KG1 (cell line): ENCODE results near the gene GABRR2.
A peak's percentile ranks its signal among the peaks of the same experiment; 100 is the strongest.

Source experiments
- DNase-seq: peaks from one replicate; lab custom pipeline; 2025; lab: John Stamatoyannopoulos, UW

The GABRR2 gene

DNA sequence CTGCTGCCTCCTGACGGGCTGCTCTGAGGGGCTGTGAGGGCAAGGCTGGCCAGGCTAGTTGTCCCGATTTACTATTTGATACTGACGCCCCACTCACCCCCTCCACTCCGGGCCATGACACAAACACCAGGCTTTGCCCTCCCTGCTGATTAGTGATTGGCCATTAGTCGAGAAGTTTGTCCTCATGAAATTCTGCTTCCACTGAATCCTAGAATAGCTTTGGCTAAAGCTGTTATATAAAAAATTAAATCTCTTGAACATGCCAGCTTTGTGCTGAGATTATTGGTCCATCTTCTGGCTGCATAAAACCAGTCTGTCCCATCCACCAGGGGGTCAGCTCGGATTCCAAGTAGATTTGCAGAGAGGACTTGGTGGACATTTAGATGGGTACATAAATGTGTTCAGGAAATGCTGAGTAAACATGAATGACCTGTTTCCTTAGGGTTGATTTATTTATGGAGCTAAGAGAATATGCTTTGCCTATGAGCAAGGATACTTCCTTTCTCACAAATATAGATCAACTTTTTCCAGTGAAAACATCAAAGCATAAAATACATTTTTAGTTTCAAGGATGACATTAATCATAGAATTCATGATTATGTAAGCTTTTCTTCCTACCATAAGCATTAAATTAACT lies at the start of gene GABRR2:
GABRR2 (minus strand) TSS at position 51 of the 637 bp plus-strand sequence. CDS start 134 bp downstream, outside the sequence.
- no peak for DNase-seq

DNA sequence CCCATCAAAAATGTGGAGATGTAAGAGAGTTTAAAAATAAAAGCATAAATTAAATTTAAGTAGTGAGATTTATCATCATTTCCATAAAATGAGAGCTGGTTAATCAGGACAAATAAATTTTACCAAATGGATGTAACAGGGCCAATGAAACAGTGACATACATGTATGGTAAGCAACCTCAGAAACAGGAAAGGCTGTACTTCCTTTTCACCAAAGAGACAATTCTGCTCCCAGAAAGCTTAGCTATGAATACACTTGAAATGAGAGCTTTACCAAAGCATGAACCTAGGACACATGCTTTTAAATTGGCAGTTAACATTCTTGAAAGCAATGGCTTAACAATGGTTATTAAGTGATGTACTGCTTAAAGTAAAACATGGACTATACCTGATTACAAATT lies 49.5 kb upstream of the GABRR2 start:
- DNase-seq = no peak

DNA sequence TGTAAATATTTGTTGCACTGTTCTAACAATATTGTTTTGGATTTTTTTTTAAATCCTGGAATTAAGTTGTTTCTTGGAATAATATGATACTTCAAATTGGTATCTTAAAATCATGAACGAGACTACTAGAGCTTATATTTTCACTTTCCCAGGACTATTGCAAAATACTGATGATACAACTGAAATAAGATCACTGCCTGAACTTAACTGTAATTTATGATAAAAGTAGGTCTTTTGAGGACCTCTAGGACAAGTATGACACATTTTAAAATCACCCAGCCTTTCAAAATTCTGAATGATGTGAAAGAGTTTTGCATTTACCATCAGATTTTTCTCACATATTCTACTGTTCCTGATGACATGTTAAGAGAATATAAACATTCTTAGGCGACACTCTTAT lies 46.1 kb upstream of the GABRR2 start:
- DNase-seq = no peak

GRCh38 chr6:89360415-89360999 lies 45.4 kb upstream of the GABRR2 start:
- DNase-seq = no peak

DNA sequence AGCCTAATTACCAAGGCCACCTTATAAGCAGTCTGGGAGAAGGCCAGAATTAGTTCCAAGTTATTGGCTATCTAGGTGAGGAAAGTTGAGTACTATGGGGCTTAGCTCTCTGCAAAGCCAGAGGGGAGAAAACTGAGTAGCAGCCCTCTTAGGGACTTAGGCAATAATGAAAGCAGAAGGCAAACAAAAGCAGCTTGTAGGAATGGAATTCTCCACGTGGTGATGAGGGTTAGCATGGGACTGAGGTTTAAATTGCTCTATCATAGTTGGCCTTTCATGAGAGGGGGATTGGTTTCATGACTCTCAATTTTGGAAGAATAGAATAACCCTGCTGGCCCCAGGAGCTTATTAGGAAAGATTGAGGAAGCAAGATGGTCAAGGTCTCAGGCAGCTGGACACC lies 44.5 kb upstream of the GABRR2 start:
- DNase-seq = no peak

DNA sequence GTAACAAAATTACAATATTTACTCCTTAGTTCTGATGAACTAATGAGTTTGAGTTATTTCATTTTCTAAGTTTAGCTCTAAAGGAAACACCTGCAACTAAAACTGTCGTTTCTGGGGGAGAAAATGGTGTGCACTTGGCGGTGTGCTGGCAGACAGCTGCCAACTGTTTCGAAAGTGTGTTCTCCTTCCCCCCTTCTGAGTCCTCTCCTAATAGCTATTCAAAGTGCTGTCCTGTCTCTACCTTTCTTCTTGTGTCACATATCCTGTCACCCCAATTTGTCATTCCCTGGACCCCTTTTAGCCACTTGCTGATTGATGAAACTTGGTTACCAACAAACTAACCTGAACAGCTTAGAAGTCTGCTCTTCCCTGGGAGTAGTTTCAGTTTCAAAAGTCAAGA lies 42.3 kb upstream of the GABRR2 start:
- peak; percentile 68 for DNase-seq

GRCh38 chr6:89356642-89357170 lies 41.6 kb upstream of the GABRR2 start:
- no peak for DNase-seq

- no peak for DNase-seq
Measured at GRCh38 chr6:89355511-89356194, 40.6 kb upstream of the GABRR2 start.

DNA sequence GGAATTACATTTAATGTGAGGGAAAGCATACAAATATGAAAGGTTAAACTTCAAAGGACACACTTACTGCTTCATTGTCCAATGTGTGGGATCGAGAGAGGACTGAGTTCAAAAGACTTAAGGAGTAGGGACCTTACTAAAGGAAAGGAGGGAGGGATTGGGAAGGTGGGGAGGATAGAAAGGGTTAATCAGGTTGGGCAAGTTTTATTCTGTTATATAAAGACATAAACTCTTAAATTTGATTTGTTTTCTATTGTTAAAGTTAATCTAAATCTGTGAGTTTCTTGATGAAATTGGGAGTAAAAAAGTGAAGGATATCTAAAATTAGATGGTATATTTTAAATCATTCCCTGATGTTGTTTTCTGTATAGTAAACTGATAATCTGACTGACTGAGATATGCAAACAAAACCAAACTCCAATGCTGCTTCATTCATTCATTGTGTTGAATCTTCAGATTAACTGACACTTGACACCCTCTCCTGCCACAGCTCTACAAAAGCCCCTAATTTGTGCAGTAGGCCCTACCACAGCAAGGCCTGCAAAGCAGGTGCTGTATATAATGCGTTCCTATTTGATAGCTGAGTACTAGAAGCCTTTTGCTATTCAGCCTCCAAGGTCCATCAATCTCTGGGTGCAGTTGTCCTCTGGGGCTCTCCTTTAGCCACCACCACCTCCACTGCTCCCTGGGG lies 38.7 kb upstream of the GABRR2 start:
- DNase-seq = no peak

GRCh38 chr6:89353118-89353556 lies 38.0 kb upstream of the GABRR2 start:
- DNase-seq = no peak

GRCh38 chr6:89352278-89353117 lies 37.4 kb upstream of the GABRR2 start, which contains the start of gene UBE2J1:
TSS of gene UBE2J1 (minus strand) at chr6:89352722. CDS start at chr6:89352569, 153 bp downstream.
- peak; percentile 51 for DNase-seq

GRCh38 chr6:89351671-89352277 lies 36.7 kb upstream of the GABRR2 start:
- DNase-seq = no peak

GRCh38 chr6:89350281-89350966 lies 35.3 kb upstream of the GABRR2 start:
- DNase-seq = peak; percentile 16

DNA sequence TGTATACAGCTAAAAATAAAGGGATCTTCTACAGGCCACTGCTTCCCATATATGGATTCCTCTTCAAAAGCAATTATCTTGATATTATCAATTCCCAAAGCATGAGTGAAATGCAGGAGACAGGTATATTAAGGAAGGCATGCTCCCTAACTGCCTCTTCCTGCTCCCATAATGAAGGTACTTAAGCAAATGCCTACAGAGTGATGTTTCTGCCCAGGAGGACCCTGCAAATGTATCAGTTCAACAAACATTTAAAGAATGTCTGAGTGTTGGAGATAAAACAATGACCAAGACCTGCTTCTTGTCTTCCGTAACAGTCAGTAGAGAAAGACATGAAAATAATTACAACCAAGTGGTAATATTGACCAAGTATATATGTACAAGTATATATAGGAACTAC lies 33.3 kb upstream of the GABRR2 start:
- DNase-seq = no peak

- DNase-seq = no peak
Measured at GRCh38 chr6:89347825-89348224, 32.7 kb upstream of the GABRR2 start.

- DNase-seq = no peak
Measured at GRCh38 chr6:89346433-89346832, 31.3 kb upstream of the GABRR2 start.

GRCh38 chr6:89339565-89339964 lies 24.5 kb upstream of the GABRR2 start:
- DNase-seq = no peak

- DNase-seq = no peak
Measured at GRCh38 chr6:89335164-89335563, 20.1 kb upstream of the GABRR2 start.

DNA sequence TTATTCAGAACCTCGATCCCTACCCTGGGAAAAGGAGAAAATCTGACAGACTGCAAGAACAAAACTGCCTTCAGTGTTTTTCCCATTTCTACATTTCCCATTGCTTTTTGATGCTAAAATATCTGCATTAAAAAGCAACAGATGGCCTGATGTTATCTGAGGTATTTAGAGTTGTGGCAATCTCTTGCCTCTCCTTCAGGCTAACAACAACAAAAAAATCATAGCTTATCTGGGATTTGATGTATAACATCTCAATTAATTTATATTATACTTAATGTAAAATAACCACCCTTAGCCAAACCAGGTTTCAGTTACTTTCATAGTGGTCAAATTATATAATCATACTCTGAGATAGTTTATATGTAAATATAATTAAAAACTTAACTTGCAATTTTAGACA lies 15.8 kb upstream of the GABRR2 start:
- DNase-seq = no peak

GRCh38 chr6:89328976-89329375 lies 13.9 kb upstream of the GABRR2 start:
- no peak for DNase-seq
